Right lobe of liver (tissue), 4 donors: Measurements from ENCODE around the gene CCR5AS.

Experiments used
- POLR2A ChIP-seq: fragments of 450-650 bp; IDR thresholded peaks from one replicate; pipeline ENCODE4 v1.6.1; 2017; ENCODE audit warnings: antibody characterized with exemption, mild to moderate bottlenecking
- TF ChIP-seq, protein P1 (sequence below), 4 donors: fragments of 200-600 bp in 3 of 4; fragments of 450-650 bp in 1 of 4; IDR thresholded peaks; one replicate each; pipeline versions ENCODE4 v1.5.1 to v1.8.0; 2016 to 2022; ENCODE audit warnings: antibody characterized with exemption in 4 of 4, mild to moderate bottlenecking in 2 of 4
- donor health status: DM: no; HTN: no; CAD: no.
- donor health status: DM: no; HTN: no; CAD: no.
- donor health status: DM: no; HTN: yes; CAD: no.

DNA sequence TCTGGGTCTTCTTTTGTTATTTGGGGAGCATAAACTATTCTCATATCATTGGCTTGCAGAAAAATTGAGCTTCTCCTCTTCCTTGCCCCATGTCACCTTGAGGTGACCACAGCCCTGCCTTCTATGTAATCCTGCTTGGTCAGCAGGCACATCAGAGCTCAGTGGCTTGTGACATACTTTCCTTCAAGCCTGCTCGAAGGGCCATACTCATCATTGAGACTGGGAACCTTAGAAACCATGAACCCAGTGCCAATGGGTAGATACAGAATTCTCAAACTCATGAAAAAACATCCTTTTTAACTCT lies 56.7 kb downstream of the CCR5AS start:
- TF ChIP-seq, protein P1, sequence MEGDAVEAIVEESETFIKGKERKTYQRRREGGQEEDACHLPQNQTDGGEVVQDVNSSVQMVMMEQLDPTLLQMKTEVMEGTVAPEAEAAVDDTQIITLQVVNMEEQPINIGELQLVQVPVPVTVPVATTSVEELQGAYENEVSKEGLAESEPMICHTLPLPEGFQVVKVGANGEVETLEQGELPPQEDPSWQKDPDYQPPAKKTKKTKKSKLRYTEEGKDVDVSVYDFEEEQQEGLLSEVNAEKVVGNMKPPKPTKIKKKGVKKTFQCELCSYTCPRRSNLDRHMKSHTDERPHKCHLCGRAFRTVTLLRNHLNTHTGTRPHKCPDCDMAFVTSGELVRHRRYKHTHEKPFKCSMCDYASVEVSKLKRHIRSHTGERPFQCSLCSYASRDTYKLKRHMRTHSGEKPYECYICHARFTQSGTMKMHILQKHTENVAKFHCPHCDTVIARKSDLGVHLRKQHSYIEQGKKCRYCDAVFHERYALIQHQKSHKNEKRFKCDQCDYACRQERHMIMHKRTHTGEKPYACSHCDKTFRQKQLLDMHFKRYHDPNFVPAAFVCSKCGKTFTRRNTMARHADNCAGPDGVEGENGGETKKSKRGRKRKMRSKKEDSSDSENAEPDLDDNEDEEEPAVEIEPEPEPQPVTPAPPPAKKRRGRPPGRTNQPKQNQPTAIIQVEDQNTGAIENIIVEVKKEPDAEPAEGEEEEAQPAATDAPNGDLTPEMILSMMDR (IDR thresholded peaks at IDR 0.05): no peak
- no peak for TF ChIP-seq POLR2A
